Uterus (tissue), 2 donors: ENCODE results near the gene SLITRK2.

Source experiments
- POLR2A ChIP-seq, 2 donors: fragments of 450-650 bp; IDR thresholded peaks; one replicate each; pipeline ENCODE4 v1.6.1; 2016; ENCODE audit warnings: antibody characterized with exemption in 2 of 2, mild to moderate bottlenecking in 1 of 2, moderate library complexity in 1 of 2
- TF ChIP-seq, protein P1 (sequence below), 4 experiments: fragments of 200-600 bp in 2 of 4; fragments of 450-650 bp in 2 of 4; sonication (generic) in 2 of 4; IDR thresholded peaks; one replicate each; pipeline ENCODE4 v1.5.1; 2016 to 2019; ENCODE audit warnings: antibody characterized with exemption in 4 of 4, mild to moderate bottlenecking in 2 of 4, moderate library complexity in 1 of 4

DNA sequence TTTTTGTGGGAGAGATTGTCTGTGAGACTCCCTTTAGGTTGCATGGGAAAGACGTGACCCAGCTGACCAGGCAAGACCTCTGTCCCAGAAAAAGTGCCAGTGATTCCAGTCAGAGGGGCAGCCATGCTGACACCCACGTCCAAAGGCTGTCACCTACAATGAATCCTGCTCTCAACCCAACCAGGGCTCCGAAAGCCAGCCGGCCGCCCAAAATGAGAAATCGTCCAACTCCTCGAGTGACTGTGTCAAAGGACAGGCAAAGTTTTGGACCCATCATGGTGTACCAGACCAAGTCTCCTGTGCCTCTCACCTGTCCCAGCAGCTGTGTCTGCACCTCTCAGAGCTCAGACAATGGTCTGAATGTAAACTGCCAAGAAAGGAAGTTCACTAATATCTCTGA, 5.5 kb downstream of the SLITRK2 start:
- TF ChIP-seq, protein P1, sequence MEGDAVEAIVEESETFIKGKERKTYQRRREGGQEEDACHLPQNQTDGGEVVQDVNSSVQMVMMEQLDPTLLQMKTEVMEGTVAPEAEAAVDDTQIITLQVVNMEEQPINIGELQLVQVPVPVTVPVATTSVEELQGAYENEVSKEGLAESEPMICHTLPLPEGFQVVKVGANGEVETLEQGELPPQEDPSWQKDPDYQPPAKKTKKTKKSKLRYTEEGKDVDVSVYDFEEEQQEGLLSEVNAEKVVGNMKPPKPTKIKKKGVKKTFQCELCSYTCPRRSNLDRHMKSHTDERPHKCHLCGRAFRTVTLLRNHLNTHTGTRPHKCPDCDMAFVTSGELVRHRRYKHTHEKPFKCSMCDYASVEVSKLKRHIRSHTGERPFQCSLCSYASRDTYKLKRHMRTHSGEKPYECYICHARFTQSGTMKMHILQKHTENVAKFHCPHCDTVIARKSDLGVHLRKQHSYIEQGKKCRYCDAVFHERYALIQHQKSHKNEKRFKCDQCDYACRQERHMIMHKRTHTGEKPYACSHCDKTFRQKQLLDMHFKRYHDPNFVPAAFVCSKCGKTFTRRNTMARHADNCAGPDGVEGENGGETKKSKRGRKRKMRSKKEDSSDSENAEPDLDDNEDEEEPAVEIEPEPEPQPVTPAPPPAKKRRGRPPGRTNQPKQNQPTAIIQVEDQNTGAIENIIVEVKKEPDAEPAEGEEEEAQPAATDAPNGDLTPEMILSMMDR (IDR thresholded peaks at IDR 0.05), result no peak
- no peak for TF ChIP-seq POLR2A (IDR thresholded peaks at IDR 0.05)
